Activated CD8-positive, alpha-beta T cell treated with anti-CD3 and anti-CD28 coated beads, Interleukin-2, amount 10 ng/mL, durations not matched to agents 7 days and 5 days (primary cell): ENCODE measurements around the gene STK4. TPM values are rescaled to one million over a fixed set of nuclear protein-coding genes. Genes with fewer than 3 reads are reported as not detected.
"Not testable (repeated sequence)": the region's sequence is repeated elsewhere in the genome, so short reads cannot be mapped to it uniquely, and the experiment has no call there.

ENCODE experiments used
- ATAC-seq: fragments of 150-1000 bp; cut with Tn5 transposase; one replicate; pipeline ENCODE4 v1.10.0; 2021; ENCODE audit warnings: moderate library complexity
- CTCF ChIA-PET: fragments of 350-600 bp; sonication (Branson Sonifier 250); formaldehyde crosslinking; loops from one replicate; lab custom pipeline; 2021; ENCODE audit warnings: antibody characterized with exemption; lab: Charles Lee
- POLR2A ChIA-PET: fragments of 350-600 bp; sonication (Branson Sonifier 250); formaldehyde crosslinking; loops from one replicate; lab custom pipeline; 2021; ENCODE audit warnings: antibody characterized with exemption; lab: Charles Lee
- DNase-seq: peaks from one replicate; pipeline ENCODE4 v3.0.0-alpha.2; 2020
- H3K27ac Mint-ChIP-seq: one replicate; pipeline ENCODE4 v1.8.0; 2021; ENCODE audit warnings: mild to moderate bottlenecking, mixed read lengths
- H3K27me3 Mint-ChIP-seq: one replicate; pipeline ENCODE4 v1.8.0; 2021; ENCODE audit warnings: low read depth, mixed read lengths
- H3K36me3 Mint-ChIP-seq: one replicate; pipeline ENCODE4 v1.8.0; 2021; ENCODE audit warnings: low read depth, mixed read lengths
- H3K4me1 Mint-ChIP-seq: one replicate; pipeline ENCODE4 v1.8.0; 2021; ENCODE audit warnings: low read depth, mixed read lengths
- H3K4me3 Mint-ChIP-seq: one replicate; pipeline ENCODE4 v1.8.0; 2021; ENCODE audit warnings: mild to moderate bottlenecking, mixed read lengths
- H3K9me3 Mint-ChIP-seq: one replicate; pipeline ENCODE4 v1.8.0; 2022; ENCODE audit warnings: mixed read lengths; ENCODE audit not compliant: insufficient read depth
- total RNA-seq, 2 experiments: library from RNA; stranded (reverse); gene quantifications; one replicate each; pipeline ENCODE4 v1.2.3, GENCODE V29; 2021

STK4 gene
- total RNA-seq, 2 experiments from 2014 or later, result 159 to 164 TPM

- Mint-ChIP-seq H3K36me3 (peaks cover 58% of the 10 kb centered on the region), H3K9me3 (no peaks in the 10 kb centered on the region), H3K4me3 (no peak overlapping the region), H3K4me1 (peaks cover 13% of the 10 kb centered on the region), H3K27ac (no peak overlapping the region), H3K27me3 (no peaks in the 10 kb centered on the region)
- CTCF ChIA-PET, result interaction anchor here (2.0 to 4.8 kb wide), 4 partner anchors 23 to 82 kb away, joined by 9 to 64 read pairs (median 20); no protein-coding TSS in a partner anchor
- POLR2A ChIA-PET, result no interaction called here
- DNase-seq (no peak), ATAC-seq (no peak)
Measured at GRCh38 chr20:45014671-45015415, 48.5 kb downstream of the STK4 start.

- no peaks in the 10 kb centered on the region for H3K9me3 Mint-ChIP-seq
- H3K27ac Mint-ChIP-seq, result no peak overlapping the region
- no peaks in the 10 kb centered on the region for H3K27me3 Mint-ChIP-seq
- CTCF ChIA-PET, result interaction anchor here (0.7 to 2.0 kb wide), 2 partner anchors 22 to 79 kb away, joined by 3 to 9 read pairs; no protein-coding TSS in a partner anchor
- no peak overlapping the region for H3K4me3 Mint-ChIP-seq
- peaks cover 8% of the 10 kb centered on the region for H3K4me1 Mint-ChIP-seq
- no peak for DNase-seq
- ATAC-seq, result no peak
- POLR2A ChIA-PET, result no interaction called here
- H3K36me3 Mint-ChIP-seq, result peaks cover 59% of the 10 kb centered on the region
Measured at GRCh38 chr20:45016089-45016671, 49.9 kb downstream of the STK4 start.

GRCh38 chr20:45017281-45017680, 51.0 kb downstream of the STK4 start:
- H3K4me3 Mint-ChIP-seq, result no peak overlapping the region
- no peak overlapping the region for H3K27ac Mint-ChIP-seq
- no peaks in the 10 kb centered on the region for H3K27me3 Mint-ChIP-seq
- ATAC-seq (no peak), DNase-seq (no peak)
- H3K36me3 Mint-ChIP-seq, result peaks cover 62% of the 10 kb centered on the region
- no peaks in the 10 kb centered on the region for H3K9me3 Mint-ChIP-seq
- H3K4me1 Mint-ChIP-seq, result peaks cover 7% of the 10 kb centered on the region
- POLR2A ChIA-PET, result interaction anchor here (0.7 kb wide), 1 partner anchor 18 kb away, joined by 3 read pairs; no protein-coding TSS in a partner anchor
- CTCF ChIA-PET, result interaction anchor here (1.0 to 1.2 kb wide), 2 partner anchors 22 to 27 kb away, joined by 3 to 5 read pairs; no protein-coding TSS in a partner anchor

- H3K9me3 Mint-ChIP-seq, result no peaks in the 10 kb centered on the region
- H3K36me3 Mint-ChIP-seq, result peaks cover 64% of the 10 kb centered on the region
- H3K4me1 Mint-ChIP-seq, result peaks cover 7% of the 10 kb centered on the region
- no peak overlapping the region for H3K27ac Mint-ChIP-seq
- ATAC-seq (no peak), DNase-seq (no peak)
- H3K27me3 Mint-ChIP-seq, result no peaks in the 10 kb centered on the region
- no peak overlapping the region for H3K4me3 Mint-ChIP-seq
- ChIA-PET POLR2A (interaction anchor here (0.6 to 0.7 kb wide), 2 partner anchors 17 to 1359 kb away, joined by 3 read pairs; no protein-coding TSS in a partner anchor), CTCF (interaction anchor here (0.6 to 1.2 kb wide), 3 partner anchors 21 to 79 kb away, joined by 3 to 5 read pairs (median 3); no protein-coding TSS in a partner anchor)
Measured at GRCh38 chr20:45017857-45018256, 51.5 kb downstream of the STK4 start.

GRCh38 chr20:45019027-45019761, 52.9 kb downstream of the STK4 start:
- Mint-ChIP-seq H3K27ac (no peak overlapping the region), H3K36me3 (peaks cover 65% of the 10 kb centered on the region), H3K27me3 (no peaks in the 10 kb centered on the region), H3K4me1 (peaks cover 8% of the 10 kb centered on the region), H3K9me3 (no peaks in the 10 kb centered on the region), H3K4me3 (no peak overlapping the region)
- POLR2A ChIA-PET, result interaction anchor here (0.6 kb wide), 1 partner anchor 19 kb away, joined by 3 read pairs; no protein-coding TSS in a partner anchor
- ATAC-seq (no peak), DNase-seq (no peak)
- CTCF ChIA-PET, result interaction anchor here (0.7 to 2.9 kb wide), 7 partner anchors 8 to 77 kb away, joined by 3 to 14 read pairs (median 4); no protein-coding TSS in a partner anchor

GRCh38 chr20:45019762-45020123, 53.4 kb downstream of the STK4 start:
- ChIA-PET CTCF (interaction anchor here (0.7 to 2.9 kb wide), 7 partner anchors 9 to 76 kb away, joined by 3 to 14 read pairs (median 4); no protein-coding TSS in a partner anchor), POLR2A (no interaction called here)
- Mint-ChIP-seq H3K36me3 (peaks cover 68% of the 10 kb centered on the region), H3K4me1 (peaks cover 8% of the 10 kb centered on the region), H3K9me3 (no peaks in the 10 kb centered on the region), H3K27me3 (no peaks in the 10 kb centered on the region), H3K4me3 (no peak overlapping the region), H3K27ac (no peak overlapping the region)
- ATAC-seq (no peak), DNase-seq (no peak)

GRCh38 chr20:45020236-45020886, 54.0 kb downstream of the STK4 start:
- H3K36me3 Mint-ChIP-seq, result peaks cover 69% of the 10 kb centered on the region
- H3K4me3 Mint-ChIP-seq, result no peak overlapping the region
- no peaks in the 10 kb centered on the region for H3K27me3 Mint-ChIP-seq
- H3K4me1 Mint-ChIP-seq, result peaks cover 8% of the 10 kb centered on the region
- peak overlapping the region; percentile 50 for H3K27ac Mint-ChIP-seq
- no peaks in the 10 kb centered on the region for H3K9me3 Mint-ChIP-seq
- CTCF ChIA-PET, result interaction anchor here (0.7 to 2.9 kb wide), 6 partner anchors 9 to 76 kb away, joined by 3 to 14 read pairs (median 8); no protein-coding TSS in a partner anchor
- no peak for ATAC-seq
- POLR2A ChIA-PET, result no interaction called here
- DNase-seq, result no peak

- no peak for DNase-seq
- H3K27ac Mint-ChIP-seq, result no peak overlapping the region
- H3K36me3 Mint-ChIP-seq, result peaks cover 69% of the 10 kb centered on the region
- H3K27me3 Mint-ChIP-seq, result no peaks in the 10 kb centered on the region
- peaks cover 11% of the 10 kb centered on the region for H3K4me1 Mint-ChIP-seq
- H3K4me3 Mint-ChIP-seq, result no peak overlapping the region
- no peak for ATAC-seq
- POLR2A ChIA-PET, result no interaction called here
- H3K9me3 Mint-ChIP-seq, result no peaks in the 10 kb centered on the region
- CTCF ChIA-PET, result interaction anchor here (0.6 to 2.9 kb wide), 3 partner anchors 11 to 91 kb away, joined by 3 to 13 read pairs (median 4); no protein-coding TSS in a partner anchor
Measured at GRCh38 chr20:45021631-45022030, 55.3 kb downstream of the STK4 start.

GRCh38 chr20:45023140-45023539, 56.8 kb downstream of the STK4 start:
- POLR2A ChIA-PET, H3K27ac Mint-ChIP-seq, H3K27me3 Mint-ChIP-seq: not testable (repeated sequence)

GRCh38 chr20:45028424-45029136, 62.3 kb downstream of the STK4 start:
- ChIA-PET CTCF (interaction anchor here (0.8 to 5.1 kb wide), 7 partner anchors 11 to 283 kb away, joined by 3 to 22 read pairs (median 3); no protein-coding TSS in a partner anchor), POLR2A (interaction anchor here (0.6 kb wide), 1 partner anchor 13 kb away, joined by 3 read pairs; no protein-coding TSS in a partner anchor)
- Mint-ChIP-seq H3K4me1 (peaks cover 30% of the 10 kb centered on the region), H3K4me3 (no peak overlapping the region), H3K36me3 (peaks cover 67% of the 10 kb centered on the region), H3K27me3 (no peaks in the 10 kb centered on the region), H3K9me3 (no peaks in the 10 kb centered on the region), H3K27ac (no peak overlapping the region)
- DNase-seq (no peak), ATAC-seq (no peak)

More at GRCh38 chr20:45023140-45023539, 56.8 kb downstream of the STK4 start:
- not testable (repeated sequence) for DNase-seq, H3K9me3 Mint-ChIP-seq, H3K4me3 Mint-ChIP-seq, ATAC-seq
- H3K4me1 Mint-ChIP-seq, result peaks cover 12% of the 10 kb centered on the region
- peaks cover 70% of the 10 kb centered on the region for H3K36me3 Mint-ChIP-seq
- CTCF ChIA-PET, result interaction anchor here (1.6 kb wide), 1 partner anchor 20 kb away, joined by 7 read pairs; no protein-coding TSS in a partner anchor
